ENCODE results near the gene LYPD3.

GRCh38 chr19:43479226-43479625 is 13.8 kb upstream of the LYPD3 start:
- TF ChIP-seq CTCF (conservative IDR thresholded peaks at IDR 0.05 in 1 of 2, IDR thresholded peaks at IDR 0.05 in 1 of 2; ENCODE audit: low read depth in 1 of 2, low read length in 2 of 2) (no peak), EZH2 (IDR thresholded peaks at IDR 0.05; ENCODE audit: low read length, missing control alignments) (no peak)

Data from fibroblast of lung (primary cell).